Liver (tissue), 9 donors: ENCODE data around the gene EHD2. TPM values are rescaled to one million over a fixed set of nuclear protein-coding genes. Genes with fewer than 3 reads are reported as not detected.

Source experiments
- DNase-seq: peaks from one replicate; pipeline ENCODE4 v3.0.0-alpha.2; 2017; ENCODE audit warnings: low spot score
- H3K27ac ChIP-seq, 2 donors: one replicate each; pipeline ENCODE4 v1.7.0; 2013; ENCODE audit warnings: inconsistent platforms in 2 of 2, low read length in 2 of 2, control low read depth in 1 of 2, low read depth in 1 of 2, mild to moderate bottlenecking in 1 of 2
- H3K27me3 ChIP-seq, 4 donors: one replicate each; pipeline versions ENCODE4 v1.6.1 to v1.7.0; 2013; ENCODE audit warnings: low read length in 3 of 4, inconsistent platforms in 1 of 4, mild to moderate bottlenecking in 1 of 4, moderate library complexity in 1 of 4; ENCODE audit not compliant: control insufficient read depth in 4 of 4, insufficient read depth in 4 of 4
- H3K36me3 ChIP-seq, 4 donors: one replicate each; pipeline versions ENCODE4 v1.6.1 to v1.7.0; 2013; ENCODE audit warnings: low read length in 3 of 4, mild to moderate bottlenecking in 3 of 4, low read depth in 1 of 4, moderate library complexity in 1 of 4; ENCODE audit not compliant: control insufficient read depth in 4 of 4, insufficient read depth in 3 of 4
- H3K4me1 ChIP-seq, 4 donors: one replicate each; pipeline versions ENCODE4 v1.6.1 to v1.7.0; 2013; ENCODE audit warnings: low read length in 3 of 4, mild to moderate bottlenecking in 3 of 4, moderate library complexity in 1 of 4; ENCODE audit not compliant: control insufficient read depth in 4 of 4, insufficient read depth in 4 of 4
- H3K4me3 ChIP-seq, 3 donors: one replicate each; pipeline versions ENCODE4 v1.6.1 to v1.7.0; 2013; ENCODE audit warnings: low read length in 3 of 3, control low read depth in 1 of 3, low read depth in 1 of 3, mild to moderate bottlenecking in 1 of 3
- H3K9ac ChIP-seq, 2 donors: one replicate each; pipeline ENCODE4 v1.7.0; 2013; ENCODE audit warnings: low read length in 2 of 2, mild to moderate bottlenecking in 2 of 2, moderate library complexity in 2 of 2, control low read depth in 1 of 2, low read depth in 1 of 2
- H3K9me3 ChIP-seq, 4 donors: one replicate each; pipeline versions ENCODE4 v1.6.1 to v1.7.0; 2013; ENCODE audit warnings: low read length in 3 of 4; ENCODE audit not compliant: control insufficient read depth in 4 of 4
- EGR1 ChIP-seq, 2 donors: IDR thresholded peaks; 2 replicates each; pipeline ENCODE4 v1.6.1; 2016 to 2018; ENCODE audit warnings: antibody characterized with exemption in 2 of 2, low read depth in 2 of 2
- FOXA2 ChIP-seq: IDR thresholded peaks from 2 replicates; pipeline ENCODE4 v1.6.1; 2016; ENCODE audit warnings: antibody characterized with exemption
- HNF4A ChIP-seq, 2 donors: conservative IDR thresholded peaks; 2 replicates each; pipeline ENCODE4 v1.6.1; 2016; ENCODE audit warnings: antibody characterized with exemption in 2 of 2, mild to moderate bottlenecking in 2 of 2
- HNF4G ChIP-seq: IDR thresholded peaks from 2 replicates; pipeline ENCODE4 v1.6.1; 2016; ENCODE audit warnings: antibody characterized with exemption
- JUND ChIP-seq, 2 donors: IDR thresholded peaks; 2 replicates each; pipeline ENCODE4 v1.6.1; 2016; ENCODE audit warnings: antibody characterized with exemption in 2 of 2
- RAD21 ChIP-seq, 2 donors: IDR thresholded peaks; 2 replicates each; pipeline ENCODE4 v1.6.1; 2016; ENCODE audit warnings: antibody characterized with exemption in 2 of 2, mild to moderate bottlenecking in 2 of 2
- RXRA ChIP-seq, 2 donors: IDR thresholded peaks; 2 replicates each; pipeline ENCODE4 v1.6.1; 2017 to 2018; ENCODE audit warnings: antibody characterized with exemption in 2 of 2, mild to moderate bottlenecking in 1 of 2
- SP1 ChIP-seq: IDR thresholded peaks from 2 replicates; pipeline ENCODE4 v1.6.1; 2018; ENCODE audit warnings: antibody characterized with exemption, mild to moderate bottlenecking
- TAF1 ChIP-seq: conservative IDR thresholded peaks from 2 replicates; pipeline ENCODE4 v1.6.1; 2016; ENCODE audit warnings: antibody characterized with exemption, mild to moderate bottlenecking
- WGBS: extraction: QIAGEN DNeasy Blood & Tissue Kit; methylation state at CpG from one replicate; pipeline ENCODE4 v1.1.7; 2013; 5-methylcytosine and 5-hydroxymethylcytosine counted together
- polyA plus RNA-seq, 2 donors: library from polyadenylated mRNA; stranded (reverse) in 1 of 2; unstranded in 1 of 2; fragments of 200-250 nt in 1 of 2; fragments of >200 nt in 1 of 2; fragmentation: Nextera tagmentation in 1 of 2; extraction: Ambion mirVana in 1 of 2; gene quantifications; one replicate each; pipeline versions ENCODE4 v1.2.1 to v1.2.3, GENCODE V29; 2013 to 2015
- total RNA-seq, 2 donors: library from RNA; depleted of rRNA; stranded (reverse); fragments of >200 nt; gene quantifications; one replicate each; pipeline ENCODE4 v1.2.3, GENCODE V29; 2014
- TF ChIP-seq, protein P1 (sequence below): fragments of 150-350 bp; IDR thresholded peaks from 2 replicates; pipeline ENCODE4 v1.5.1; 2017; ENCODE audit warnings: improper control_type of control experiment, low read depth, low read length; ENCODE audit not compliant: missing input control
- TF ChIP-seq, protein P2 (sequence below): IDR thresholded peaks from 2 replicates; pipeline ENCODE4 v1.6.1; 2016; ENCODE audit warnings: antibody characterized with exemption
- TF ChIP-seq, protein P3 (sequence below): IDR thresholded peaks from 2 replicates; pipeline ENCODE4 v1.6.1; 2016; ENCODE audit warnings: antibody characterized with exemption, mild to moderate bottlenecking
- donor health status: healthy.
- donor health status: healthy.
- donor health status: healthy.
- donor health status: healthy.
- donor health status: healthy.

The EHD2 gene
- total and polyA plus RNA-seq, 4 donors = 3.2 to 7.9 (median 5.8) TPM

DNA sequence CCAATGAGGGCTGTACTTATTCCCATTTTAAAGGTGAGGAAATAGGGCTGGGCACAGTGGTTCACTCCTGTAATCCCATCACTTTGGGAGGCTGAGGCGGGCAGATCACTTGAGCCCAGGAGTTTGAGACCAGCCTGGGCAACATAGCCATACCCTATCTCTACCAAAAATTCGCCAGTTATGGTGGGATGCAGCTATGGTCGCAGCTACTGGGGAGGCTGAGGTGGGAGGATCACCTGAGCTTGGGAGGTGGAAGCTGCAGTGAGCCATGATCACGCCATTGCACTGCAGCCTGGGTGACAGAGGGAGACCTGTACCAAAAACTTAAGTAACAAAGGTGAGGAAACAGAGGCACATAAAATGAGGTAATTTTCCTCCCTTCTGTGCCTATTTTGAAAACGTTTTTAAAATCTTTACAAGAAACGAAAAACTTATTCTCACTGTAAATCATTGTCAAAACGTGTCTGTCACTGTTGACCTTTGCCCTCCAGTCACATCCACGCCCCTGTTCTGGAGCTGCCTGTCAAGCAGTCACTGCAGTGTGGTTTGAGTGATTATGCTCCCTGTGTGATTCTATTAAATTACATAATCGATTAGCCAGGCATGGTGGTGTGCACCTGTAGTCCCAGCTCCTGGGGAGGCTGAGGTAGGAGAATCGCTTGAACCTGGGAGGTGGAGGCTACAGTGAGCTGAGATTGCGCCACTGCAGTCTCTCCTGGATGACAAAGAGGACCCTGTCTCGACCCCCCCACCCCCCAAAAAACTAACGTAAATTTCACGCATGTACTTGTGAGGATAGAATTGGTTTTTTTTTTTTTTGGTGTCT lies 44.6 kb downstream of the EHD2 start:
- Histone ChIP-seq H3K27ac (peak overlapping the region; percentile 67 to 96), H3K36me3 (peaks cover 11 to 39% (median 17%) of the 10 kb centered on the region in 4 donors), H3K4me3 (no peak overlapping the region), H3K9ac (no peak overlapping the region), H3K4me1 (peaks cover 0 to 28% (median 22%) of the 10 kb centered on the region in 4 donors), H3K9me3 (no peaks in the 10 kb centered on the region), H3K27me3 (no peaks in the 10 kb centered on the region)
- no peak for DNase-seq
- peak; percentile 25 for TF ChIP-seq HNF4G
- no peak for TF ChIP-seq TAF1
- TF ChIP-seq HNF4A (conservative IDR thresholded peaks at IDR 0.05) = peak; percentile 62 to 69
- TF ChIP-seq EGR1 (IDR thresholded peaks at IDR 0.05; ENCODE audit: low read depth in 2 of 2) = no peak
- no peak for TF ChIP-seq JUND (IDR thresholded peaks at IDR 0.05)
- peak; percentile 36 for TF ChIP-seq SP1
- TF ChIP-seq, protein P1, sequence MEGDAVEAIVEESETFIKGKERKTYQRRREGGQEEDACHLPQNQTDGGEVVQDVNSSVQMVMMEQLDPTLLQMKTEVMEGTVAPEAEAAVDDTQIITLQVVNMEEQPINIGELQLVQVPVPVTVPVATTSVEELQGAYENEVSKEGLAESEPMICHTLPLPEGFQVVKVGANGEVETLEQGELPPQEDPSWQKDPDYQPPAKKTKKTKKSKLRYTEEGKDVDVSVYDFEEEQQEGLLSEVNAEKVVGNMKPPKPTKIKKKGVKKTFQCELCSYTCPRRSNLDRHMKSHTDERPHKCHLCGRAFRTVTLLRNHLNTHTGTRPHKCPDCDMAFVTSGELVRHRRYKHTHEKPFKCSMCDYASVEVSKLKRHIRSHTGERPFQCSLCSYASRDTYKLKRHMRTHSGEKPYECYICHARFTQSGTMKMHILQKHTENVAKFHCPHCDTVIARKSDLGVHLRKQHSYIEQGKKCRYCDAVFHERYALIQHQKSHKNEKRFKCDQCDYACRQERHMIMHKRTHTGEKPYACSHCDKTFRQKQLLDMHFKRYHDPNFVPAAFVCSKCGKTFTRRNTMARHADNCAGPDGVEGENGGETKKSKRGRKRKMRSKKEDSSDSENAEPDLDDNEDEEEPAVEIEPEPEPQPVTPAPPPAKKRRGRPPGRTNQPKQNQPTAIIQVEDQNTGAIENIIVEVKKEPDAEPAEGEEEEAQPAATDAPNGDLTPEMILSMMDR = no peak
- TF ChIP-seq, protein P2, sequence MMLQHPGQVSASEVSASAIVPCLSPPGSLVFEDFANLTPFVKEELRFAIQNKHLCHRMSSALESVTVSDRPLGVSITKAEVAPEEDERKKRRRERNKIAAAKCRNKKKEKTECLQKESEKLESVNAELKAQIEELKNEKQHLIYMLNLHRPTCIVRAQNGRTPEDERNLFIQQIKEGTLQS = no peak
- no peak for TF ChIP-seq RXRA (IDR thresholded peaks at IDR 0.05)
- 52% methylated on average over 14 of the region's 14 CpGs for WGBS

DNA sequence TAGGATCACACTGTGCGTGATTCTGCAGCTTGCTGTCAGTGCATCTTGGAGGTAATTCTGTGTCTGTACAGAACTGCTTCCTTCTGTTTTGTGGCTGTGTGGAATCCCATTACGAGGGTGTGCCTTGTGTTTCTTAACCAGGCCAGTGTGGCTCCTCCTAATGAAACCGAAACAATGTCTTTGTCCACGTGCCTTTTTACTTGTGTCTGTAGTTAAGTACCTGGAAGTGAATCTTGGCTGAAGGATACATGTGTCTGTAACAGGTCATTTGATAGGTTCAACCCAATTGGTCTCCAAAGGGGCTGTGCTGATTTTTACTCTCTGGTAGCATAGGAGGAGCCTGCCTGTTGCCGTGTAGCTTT lies 45.2 kb downstream of the EHD2 start:
- DNase-seq = no peak

More for the DNA sequence above, 45.2 kb downstream of the EHD2 start:
- H3K36me3 ChIP-seq = peaks cover 8 to 34% (median 13%) of the 10 kb centered on the region in 4 donors
- no peak overlapping the region for H3K9ac ChIP-seq
- 79% methylated on average over 5 of the region's 5 CpGs for WGBS
- peaks cover 0 to 28% (median 22%) of the 10 kb centered on the region in 4 donors for H3K4me1 ChIP-seq
- TF ChIP-seq, protein P3, sequence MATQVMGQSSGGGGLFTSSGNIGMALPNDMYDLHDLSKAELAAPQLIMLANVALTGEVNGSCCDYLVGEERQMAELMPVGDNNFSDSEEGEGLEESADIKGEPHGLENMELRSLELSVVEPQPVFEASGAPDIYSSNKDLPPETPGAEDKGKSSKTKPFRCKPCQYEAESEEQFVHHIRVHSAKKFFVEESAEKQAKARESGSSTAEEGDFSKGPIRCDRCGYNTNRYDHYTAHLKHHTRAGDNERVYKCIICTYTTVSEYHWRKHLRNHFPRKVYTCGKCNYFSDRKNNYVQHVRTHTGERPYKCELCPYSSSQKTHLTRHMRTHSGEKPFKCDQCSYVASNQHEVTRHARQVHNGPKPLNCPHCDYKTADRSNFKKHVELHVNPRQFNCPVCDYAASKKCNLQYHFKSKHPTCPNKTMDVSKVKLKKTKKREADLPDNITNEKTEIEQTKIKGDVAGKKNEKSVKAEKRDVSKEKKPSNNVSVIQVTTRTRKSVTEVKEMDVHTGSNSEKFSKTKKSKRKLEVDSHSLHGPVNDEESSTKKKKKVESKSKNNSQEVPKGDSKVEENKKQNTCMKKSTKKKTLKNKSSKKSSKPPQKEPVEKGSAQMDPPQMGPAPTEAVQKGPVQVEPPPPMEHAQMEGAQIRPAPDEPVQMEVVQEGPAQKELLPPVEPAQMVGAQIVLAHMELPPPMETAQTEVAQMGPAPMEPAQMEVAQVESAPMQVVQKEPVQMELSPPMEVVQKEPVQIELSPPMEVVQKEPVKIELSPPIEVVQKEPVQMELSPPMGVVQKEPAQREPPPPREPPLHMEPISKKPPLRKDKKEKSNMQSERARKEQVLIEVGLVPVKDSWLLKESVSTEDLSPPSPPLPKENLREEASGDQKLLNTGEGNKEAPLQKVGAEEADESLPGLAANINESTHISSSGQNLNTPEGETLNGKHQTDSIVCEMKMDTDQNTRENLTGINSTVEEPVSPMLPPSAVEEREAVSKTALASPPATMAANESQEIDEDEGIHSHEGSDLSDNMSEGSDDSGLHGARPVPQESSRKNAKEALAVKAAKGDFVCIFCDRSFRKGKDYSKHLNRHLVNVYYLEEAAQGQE = no peak
- TF ChIP-seq RXRA (IDR thresholded peaks at IDR 0.05) = no peak
- TF ChIP-seq RAD21 (IDR thresholded peaks at IDR 0.05) = no peak
- no peak for TF ChIP-seq FOXA2
- no peak overlapping the region for H3K4me3 ChIP-seq
- H3K27me3 ChIP-seq = no peaks in the 10 kb centered on the region
- no peaks in the 10 kb centered on the region for H3K9me3 ChIP-seq
- H3K27ac ChIP-seq = no peak overlapping the region
